Dedifferentiated amniotic fluid mesenchymal stem cell (primary cell): ENCODE results near the gene PANX2.

Experiments
- DNase-seq: peaks from one replicate; pipeline ENCODE4 v3.0.0-alpha.2; 2016; ENCODE audit errors: extremely low spot score

PANX2 gene

GRCh38 chr22:50227579-50228215 lies 57.2 kb downstream of the PANX2 start:
- no peak for DNase-seq

GRCh38 chr22:50228366-50228765 lies 57.8 kb downstream of the PANX2 start:
- DNase-seq = no peak

GRCh38 chr22:50229370-50229769 lies 58.8 kb downstream of the PANX2 start:
- no peak for DNase-seq
